Measurements from ENCODE around the gene NLK. TPM values are rescaled to one million over a fixed set of nuclear protein-coding genes. Genes with fewer than 3 reads are reported as not detected.

NLK gene
- total RNA-seq, 1 experiment from 2014 or later: 28.0 TPM

DNA sequence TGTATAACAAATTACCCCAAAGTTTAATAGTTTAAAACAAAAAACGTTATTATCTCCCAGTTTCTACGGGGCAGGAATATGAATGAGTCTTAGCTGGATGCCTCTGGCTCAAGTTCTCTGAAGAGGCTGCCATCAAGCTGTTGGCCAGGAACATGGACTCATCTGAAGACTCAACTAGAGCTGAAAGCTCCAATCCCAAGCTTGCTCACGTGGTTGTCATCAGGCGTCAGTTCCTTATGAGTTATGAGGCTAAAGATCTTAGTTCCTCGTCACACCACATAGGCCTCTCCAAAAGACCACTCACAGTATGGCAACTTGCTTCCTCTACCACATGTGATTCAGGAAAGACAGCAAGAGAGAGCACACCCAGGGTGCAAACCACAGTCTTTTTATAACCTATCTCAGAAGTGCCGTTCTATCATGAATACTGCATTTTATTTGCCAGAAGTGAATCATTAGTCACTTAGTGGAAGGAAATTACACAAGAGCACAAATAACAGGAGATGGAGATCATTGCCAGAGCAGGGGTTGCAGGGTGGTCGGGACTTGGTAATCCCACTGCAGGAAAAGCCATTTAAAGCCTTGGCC, 48.7 kb upstream of the NLK start:
- intact Hi-C loops (cut with micrococcal nuclease; ENCODE audit: unreplicated experiment): loop anchor here (10.0 kb wide), 1 partner anchor 81 kb away; no protein-coding TSS in a partner anchor
- H3K4me3 ChIP-seq (ENCODE audit: low read depth in 2 of 2, low read length in 2 of 2): no peak overlapping the region

DNA sequence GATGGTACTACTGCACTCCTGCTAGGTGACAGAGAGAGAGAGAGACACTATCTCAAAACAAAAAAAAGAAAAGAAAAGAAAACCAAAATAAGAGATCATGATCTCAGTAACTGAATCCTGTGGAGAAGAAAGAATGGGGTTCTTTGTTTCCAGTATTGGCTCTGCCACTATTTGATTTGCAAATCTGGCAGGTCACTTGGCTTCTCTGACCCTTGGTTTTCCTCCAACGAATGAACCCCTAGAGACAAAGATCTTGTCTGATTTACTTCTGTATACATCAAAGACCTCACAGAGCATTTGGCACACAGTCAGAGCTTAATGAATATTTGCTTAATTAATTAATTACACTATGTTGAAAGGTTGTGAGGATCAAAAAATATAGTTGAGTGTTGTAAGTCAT, 47.9 kb upstream of the NLK start:
- DNase-seq (ENCODE audit: low read depth, low spot score) (no peak), ATAC-seq (no peak)
- TF ChIP-seq, protein P1, sequence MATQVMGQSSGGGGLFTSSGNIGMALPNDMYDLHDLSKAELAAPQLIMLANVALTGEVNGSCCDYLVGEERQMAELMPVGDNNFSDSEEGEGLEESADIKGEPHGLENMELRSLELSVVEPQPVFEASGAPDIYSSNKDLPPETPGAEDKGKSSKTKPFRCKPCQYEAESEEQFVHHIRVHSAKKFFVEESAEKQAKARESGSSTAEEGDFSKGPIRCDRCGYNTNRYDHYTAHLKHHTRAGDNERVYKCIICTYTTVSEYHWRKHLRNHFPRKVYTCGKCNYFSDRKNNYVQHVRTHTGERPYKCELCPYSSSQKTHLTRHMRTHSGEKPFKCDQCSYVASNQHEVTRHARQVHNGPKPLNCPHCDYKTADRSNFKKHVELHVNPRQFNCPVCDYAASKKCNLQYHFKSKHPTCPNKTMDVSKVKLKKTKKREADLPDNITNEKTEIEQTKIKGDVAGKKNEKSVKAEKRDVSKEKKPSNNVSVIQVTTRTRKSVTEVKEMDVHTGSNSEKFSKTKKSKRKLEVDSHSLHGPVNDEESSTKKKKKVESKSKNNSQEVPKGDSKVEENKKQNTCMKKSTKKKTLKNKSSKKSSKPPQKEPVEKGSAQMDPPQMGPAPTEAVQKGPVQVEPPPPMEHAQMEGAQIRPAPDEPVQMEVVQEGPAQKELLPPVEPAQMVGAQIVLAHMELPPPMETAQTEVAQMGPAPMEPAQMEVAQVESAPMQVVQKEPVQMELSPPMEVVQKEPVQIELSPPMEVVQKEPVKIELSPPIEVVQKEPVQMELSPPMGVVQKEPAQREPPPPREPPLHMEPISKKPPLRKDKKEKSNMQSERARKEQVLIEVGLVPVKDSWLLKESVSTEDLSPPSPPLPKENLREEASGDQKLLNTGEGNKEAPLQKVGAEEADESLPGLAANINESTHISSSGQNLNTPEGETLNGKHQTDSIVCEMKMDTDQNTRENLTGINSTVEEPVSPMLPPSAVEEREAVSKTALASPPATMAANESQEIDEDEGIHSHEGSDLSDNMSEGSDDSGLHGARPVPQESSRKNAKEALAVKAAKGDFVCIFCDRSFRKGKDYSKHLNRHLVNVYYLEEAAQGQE (IDR thresholded peaks at IDR 0.05; ENCODE audit: insufficient read depth in 1 of 2, low read depth in 2 of 2, low read length in 1 of 2): no peak
- TF ChIP-seq, protein P2, sequence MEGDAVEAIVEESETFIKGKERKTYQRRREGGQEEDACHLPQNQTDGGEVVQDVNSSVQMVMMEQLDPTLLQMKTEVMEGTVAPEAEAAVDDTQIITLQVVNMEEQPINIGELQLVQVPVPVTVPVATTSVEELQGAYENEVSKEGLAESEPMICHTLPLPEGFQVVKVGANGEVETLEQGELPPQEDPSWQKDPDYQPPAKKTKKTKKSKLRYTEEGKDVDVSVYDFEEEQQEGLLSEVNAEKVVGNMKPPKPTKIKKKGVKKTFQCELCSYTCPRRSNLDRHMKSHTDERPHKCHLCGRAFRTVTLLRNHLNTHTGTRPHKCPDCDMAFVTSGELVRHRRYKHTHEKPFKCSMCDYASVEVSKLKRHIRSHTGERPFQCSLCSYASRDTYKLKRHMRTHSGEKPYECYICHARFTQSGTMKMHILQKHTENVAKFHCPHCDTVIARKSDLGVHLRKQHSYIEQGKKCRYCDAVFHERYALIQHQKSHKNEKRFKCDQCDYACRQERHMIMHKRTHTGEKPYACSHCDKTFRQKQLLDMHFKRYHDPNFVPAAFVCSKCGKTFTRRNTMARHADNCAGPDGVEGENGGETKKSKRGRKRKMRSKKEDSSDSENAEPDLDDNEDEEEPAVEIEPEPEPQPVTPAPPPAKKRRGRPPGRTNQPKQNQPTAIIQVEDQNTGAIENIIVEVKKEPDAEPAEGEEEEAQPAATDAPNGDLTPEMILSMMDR (IDR thresholded peaks at IDR 0.05): no peak
- no peak for TF ChIP-seq SIN3A (IDR thresholded peaks at IDR 0.05; ENCODE audit: borderline replicate concordance, insufficient read depth, low read depth, low read length)
- TF ChIP-seq TCF7L2 (IDR thresholded peaks at IDR 0.05; ENCODE audit: low read depth, low read length): no peak
- TF ChIP-seq POLR2AphosphoS5 (IDR thresholded peaks at IDR 0.05; ENCODE audit: low read depth, low read length): no peak
- BruUV-seq (replicated peaks): no TSS peak
- intact Hi-C loops (cut with micrococcal nuclease; ENCODE audit: unreplicated experiment) (loop anchor here (10.0 kb wide), 1 partner anchor 80 kb away; no protein-coding TSS in a partner anchor), in situ Hi-C loops (cut with HindIII; ENCODE audit: low pct_unique_long_range_greater_than_20kb, low sequenced_read_pairs) (no loop called here)
- Histone ChIP-seq H3K27me3 (ENCODE audit: control insufficient read depth, insufficient read depth, low read length) (peaks cover 25% of the 10 kb centered on the region), H3K9me3 (ENCODE audit: control insufficient read depth, insufficient read depth, low read depth, low read length) (no peaks in the 10 kb centered on the region), H3K4me1 (ENCODE audit: control insufficient read depth, insufficient read depth, low read length) (no peaks in the 10 kb centered on the region), H3K4me3 (ENCODE audit: low read depth in 2 of 2, low read length in 2 of 2) (no peak overlapping the region), H3K36me3 (ENCODE audit: control insufficient read depth, insufficient read depth, low read length) (no peaks in the 10 kb centered on the region), H3K27ac (ENCODE audit: low read length) (no peak overlapping the region)
- ChIA-PET CTCF (no interaction called here), POLR2A (no interaction called here)

More for the DNA sequence above, 48.7 kb upstream of the NLK start:
- ChIA-PET CTCF (no interaction called here), POLR2A (no interaction called here)
- Histone ChIP-seq H3K36me3 (ENCODE audit: control insufficient read depth, insufficient read depth, low read length) (no peaks in the 10 kb centered on the region), H3K27me3 (ENCODE audit: control insufficient read depth, insufficient read depth, low read length) (peaks cover 25% of the 10 kb centered on the region), H3K4me1 (ENCODE audit: control insufficient read depth, insufficient read depth, low read length) (no peaks in the 10 kb centered on the region), H3K27ac (ENCODE audit: low read length) (no peak overlapping the region), H3K9me3 (ENCODE audit: control insufficient read depth, insufficient read depth, low read depth, low read length) (no peaks in the 10 kb centered on the region)
- TF ChIP-seq, protein P2 (IDR thresholded peaks at IDR 0.05): no peak
- TF ChIP-seq TCF7L2 (IDR thresholded peaks at IDR 0.05; ENCODE audit: low read depth, low read length) (no peak), POLR2AphosphoS5 (IDR thresholded peaks at IDR 0.05; ENCODE audit: low read depth, low read length) (no peak), SIN3A (IDR thresholded peaks at IDR 0.05; ENCODE audit: borderline replicate concordance, insufficient read depth, low read depth, low read length) (no peak)
- TF ChIP-seq, protein P1 (IDR thresholded peaks at IDR 0.05; ENCODE audit: insufficient read depth in 1 of 2, low read depth in 2 of 2, low read length in 1 of 2): no peak
- DNase-seq (ENCODE audit: low read depth, low spot score) (no peak), ATAC-seq (no peak)
- in situ Hi-C loops (cut with HindIII; ENCODE audit: low pct_unique_long_range_greater_than_20kb, low sequenced_read_pairs): no loop called here
- no TSS peak for BruUV-seq (replicated peaks)
